Osteoblast (primary cell): ENCODE results near the gene KIF24. TPM values are rescaled to one million over a fixed set of nuclear protein-coding genes. Genes with fewer than 3 reads are reported as not detected.
A peak's percentile ranks its signal among the peaks of the same experiment; 100 is the strongest.

Source experiments
- DNase-seq: peaks from one replicate; pipeline ENCODE4 v3.0.0; 2011; ENCODE audit warnings: low spot score, mixed read lengths; ENCODE audit not compliant: insufficient read length; ENCODE audit errors: missing footprints
- H2AFZ ChIP-seq: 2 replicates; pipeline ENCODE4 v1.6.0; 2011; ENCODE audit warnings: mild to moderate bottlenecking, low read length
- H3K27ac ChIP-seq: 2 replicates; pipeline ENCODE4 v1.5.1; 2011; ENCODE audit warnings: mild to moderate bottlenecking, low read depth, low read length, moderate library complexity
- H3K27me3 ChIP-seq: 2 replicates; pipeline ENCODE4 v1.6.0; 2012; ENCODE audit warnings: mild to moderate bottlenecking, control low read depth, inconsistent platforms, low read length, moderate library complexity; ENCODE audit not compliant: insufficient read depth
- H3K36me3 ChIP-seq: 2 replicates; pipeline ENCODE4 v1.5.1; 2011; ENCODE audit warnings: mild to moderate bottlenecking, low read length, control low read depth, moderate library complexity; ENCODE audit not compliant: insufficient read depth
- H3K4me1 ChIP-seq: 2 replicates; pipeline ENCODE4 v1.5.1; 2011; ENCODE audit warnings: mild to moderate bottlenecking, low read length, control low read depth, moderate library complexity; ENCODE audit not compliant: insufficient read depth
- H3K4me2 ChIP-seq: 2 replicates; pipeline ENCODE4 v1.6.0; 2011; ENCODE audit warnings: mild to moderate bottlenecking, low read length; ENCODE audit not compliant: insufficient read depth
- H3K4me3 ChIP-seq: fragments of 200-600 bp; sonication (generic); 3 replicates; pipeline ENCODE4 v1.5.1; 2012; ENCODE audit warnings: mild to moderate bottlenecking, low read length, inconsistent platforms; ENCODE audit not compliant: insufficient read depth
- H3K79me2 ChIP-seq: 2 replicates; pipeline ENCODE4 v1.6.0; 2012; ENCODE audit warnings: mild to moderate bottlenecking, low read length, control low read depth, inconsistent platforms; ENCODE audit not compliant: insufficient read depth
- H3K9me3 ChIP-seq: 2 replicates; pipeline ENCODE4 v1.5.1; 2011; ENCODE audit warnings: low read depth, low read length, control low read depth
- H4K20me1 ChIP-seq: 2 replicates; pipeline ENCODE4 v1.6.0; 2012; ENCODE audit warnings: mild to moderate bottlenecking, low read length, control low read depth; ENCODE audit not compliant: insufficient read depth
- CTCF ChIP-seq: IDR thresholded peaks from 2 replicates; pipeline ENCODE4 v1.5.1; 2011; ENCODE audit warnings: mild to moderate bottlenecking, low read depth, low read length, moderate library complexity; ENCODE audit errors: extremely low read depth
- small RNA-seq: library from RNA; depleted of rRNA; stranded (forward); fragments of <200 nt; gene quantifications from one replicate; pipeline ENCODE3, GENCODE V24; 2012
- total RNA-seq: library from RNA; depleted of rRNA; stranded (reverse); fragments of >200 nt; gene quantifications from 2 replicates; pipeline ENCODE4 v1.2.3, GENCODE V29; 2012

The KIF24 gene
- total RNA-seq, 1 donor = 1.8 TPM

- no peak for TF ChIP-seq CTCF
- no peaks in the 10 kb centered on the region for H3K79me2 ChIP-seq
- no peak overlapping the region for H2AFZ ChIP-seq
- H3K4me1 ChIP-seq = no peaks in the 10 kb centered on the region
- no peaks in the 10 kb centered on the region for H3K9me3 ChIP-seq
- H4K20me1 ChIP-seq = no peaks in the 10 kb centered on the region
- no peak overlapping the region for H3K4me2 ChIP-seq
- no peak for DNase-seq
- no peak overlapping the region for H3K4me3 ChIP-seq
- no peaks in the 10 kb centered on the region for H3K27me3 ChIP-seq
- no peaks in the 10 kb centered on the region for H3K36me3 ChIP-seq
- no peak overlapping the region for H3K27ac ChIP-seq
Measured at GRCh38 chr9:34282096-34282495, 47.0 kb downstream of the KIF24 start.

DNA sequence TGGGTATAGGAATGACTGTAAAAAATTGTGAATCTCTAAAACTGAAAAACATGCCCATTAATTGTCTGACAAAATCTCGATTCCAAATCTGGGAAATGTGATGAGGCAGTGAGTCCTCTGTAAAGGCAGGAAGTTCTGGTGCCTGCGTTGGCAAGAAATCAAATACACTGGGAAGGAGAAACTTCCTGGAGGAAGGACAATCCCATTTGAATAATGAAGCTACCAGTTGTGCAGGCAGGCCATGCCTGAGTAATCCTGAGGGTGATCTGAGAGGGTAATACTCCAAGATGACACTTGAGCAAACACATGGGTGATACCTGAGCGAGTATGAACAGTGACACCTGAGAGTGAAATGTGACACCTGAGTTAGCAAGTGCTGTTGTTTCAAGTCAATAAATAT lies 49.7 kb downstream of the KIF24 start:
- Histone ChIP-seq H4K20me1 (no peaks in the 10 kb centered on the region), H3K27me3 (no peaks in the 10 kb centered on the region), H3K36me3 (no peaks in the 10 kb centered on the region), H2AFZ (no peak overlapping the region), H3K4me3 (no peak overlapping the region), H3K9me3 (no peaks in the 10 kb centered on the region), H3K4me1 (no peaks in the 10 kb centered on the region), H3K4me2 (no peak overlapping the region), H3K79me2 (no peaks in the 10 kb centered on the region), H3K27ac (no peak overlapping the region)
- no peak for TF ChIP-seq CTCF
- DNase-seq = peak; percentile 5

Small RNA genes within 50 kb of the gene (small RNA-seq; reads per million reads assigned to genes)
- gene RNU2-50P = not detected

Other genes with a start within 250 kb of the KIF24 start
- gene DCAF12, start 202.6 kb downstream of the KIF24 start, total RNA-seq = 21.4 and 21.8 TPM in 2 replicates
- 40.9 and 43.9 TPM in 2 replicates for gene UBAP1, start 150.2 kb downstream of the KIF24 start, total RNA-seq
- 15.2 and 18.3 TPM in 2 replicates for gene NUDT2, start 301 bp upstream of the KIF24 start, total RNA-seq
- gene MYORG, start 47.6 kb upstream of the KIF24 start, total RNA-seq = 0.36 and 0.88 TPM in 2 replicates
- 8.5 and 9.4 TPM in 2 replicates for gene FAM219A, start 129.3 kb upstream of the KIF24 start, total RNA-seq
- gene DNAI1, start 129.5 kb upstream of the KIF24 start, total RNA-seq = 47.4 TPM in 1 of 2 replicates, not detected in the other
- under 0.01 and 0.29 TPM in 2 replicates for gene ENHO, start 193.7 kb upstream of the KIF24 start, total RNA-seq